ENCODE measurements around the gene ATP6V0E1. TPM values are rescaled to one million over a fixed set of nuclear protein-coding genes. Genes with fewer than 3 reads are reported as not detected.

The ATP6V0E1 gene
- total and polyA plus RNA-seq, 2 of the 4 experiments (the other 2 are of a cell fraction), result 258 to 277 TPM

DNA sequence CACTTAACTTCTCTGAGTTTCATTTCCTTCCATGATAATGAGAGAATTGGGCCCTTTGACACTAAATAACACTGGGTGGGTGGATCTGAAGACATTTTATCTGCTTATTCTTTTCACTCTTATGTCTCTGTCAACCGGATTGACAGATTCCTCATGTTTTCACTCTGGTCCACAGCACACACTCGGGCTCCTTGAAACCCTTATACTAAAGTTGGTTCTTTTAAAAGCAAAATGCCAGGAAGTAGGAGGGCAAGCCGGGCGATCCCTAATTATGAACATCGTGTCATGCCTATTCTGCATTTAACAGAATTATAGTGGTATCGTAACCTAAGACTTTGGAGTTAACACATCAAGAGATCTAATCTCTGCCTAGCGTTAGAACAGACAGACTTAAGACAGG lies 44.3 kb downstream of the ATP6V0E1 start:
- no peak for DNase-seq
- Histone ChIP-seq H3K79me1 (ENCODE audit: low read depth in 1 of 2, low read length in 2 of 2) (peaks cover 31 to 58% of the 10 kb centered on the region in 2 experiments), H2AK9ac (replicated peaks; ENCODE audit: low read depth, low read length, poor library complexity) (no peak overlapping the region), H3K23ac (ENCODE audit: low read depth, low read length) (no peak overlapping the region), H3K56ac (ENCODE audit: extremely low read depth, insufficient read depth, low read length) (no peak overlapping the region), H4K5ac (ENCODE audit: low read depth, low read length) (no peak overlapping the region), H3K14ac (replicated peaks; ENCODE audit: low read depth, low read length) (no peak overlapping the region), H2BK120ac (ENCODE audit: low read depth, low read length) (no peak overlapping the region), H3K27me3 (ENCODE audit: control insufficient read depth, insufficient read depth, low read length) (no peaks in the 10 kb centered on the region), H4K20me1 (ENCODE audit: insufficient read depth, low read length) (peaks cover 29% of the 10 kb centered on the region), H3K9me1 (ENCODE audit: insufficient read depth, low read length) (peaks cover 11% of the 10 kb centered on the region), H2BK5ac (ENCODE audit: low read depth, low read length, poor library complexity, severe bottlenecking) (no peak overlapping the region), H2BK20ac (ENCODE audit: low read depth, low read length) (no peak overlapping the region), H3K27ac (ENCODE audit: insufficient read depth, low read length) (no peak overlapping the region), H3K4me3 (ENCODE audit: insufficient read depth, low read depth, low read length) (no peak overlapping the region), H4K8ac (ENCODE audit: low read depth in 2 of 2, low read length in 2 of 2) (no peak overlapping the region), H3K4me1 (ENCODE audit: control insufficient read depth, insufficient read depth, low read length) (peaks cover 12% of the 10 kb centered on the region), H2BK15ac (ENCODE audit: low read depth, low read length) (no peak overlapping the region), H3K9ac (ENCODE audit: low read depth, low read length) (no peak overlapping the region), H2AFZ (replicated peaks; ENCODE audit: low read length, poor library complexity) (no peak overlapping the region), H3K36me3 (ENCODE audit: control insufficient read depth, insufficient read depth, low read length) (peaks cover 8% of the 10 kb centered on the region; the same call in 1 of the 2 replicates), H3K18ac (ENCODE audit: low read depth, low read length) (no peak overlapping the region), H3K9me3 (ENCODE audit: control insufficient read depth, insufficient read depth, low read length) (no peaks in the 10 kb centered on the region), H2AK5ac (ENCODE audit: low read depth, low read length) (no peak overlapping the region), H3K4me2 (ENCODE audit: low read depth, low read length) (no peak overlapping the region), H4K91ac (ENCODE audit: insufficient read depth, low read depth, low read length) (no peak overlapping the region), H3K4ac (ENCODE audit: low read depth, low read length) (no peak overlapping the region)
- POLR2A ChIA-PET (ENCODE audit: unreplicated experiment), result no interaction called here
- intact Hi-C loops (cut with micrococcal nuclease), result no loop called here
- CTCF ChIA-PET, result no interaction called here
- in situ Hi-C loops (cut with MboI; ENCODE audit: low sequenced_read_pairs), result no loop called here
- ATAC-seq (ENCODE audit: low read depth), result no peak
- BruUV-seq (replicated peaks), result no TSS peak
- no CpG with 5 or more reads among the region's 7 CpGs for WGBS, 2 experiments (ENCODE audit: extremely low coverage in 2 of 2, insufficient read length in 1 of 2)
- dilution Hi-C loops (cut with HindIII; ENCODE audit: low sequenced_read_pairs, unreplicated experiment), result no loop called here
- TF ChIP-seq, protein P1, sequence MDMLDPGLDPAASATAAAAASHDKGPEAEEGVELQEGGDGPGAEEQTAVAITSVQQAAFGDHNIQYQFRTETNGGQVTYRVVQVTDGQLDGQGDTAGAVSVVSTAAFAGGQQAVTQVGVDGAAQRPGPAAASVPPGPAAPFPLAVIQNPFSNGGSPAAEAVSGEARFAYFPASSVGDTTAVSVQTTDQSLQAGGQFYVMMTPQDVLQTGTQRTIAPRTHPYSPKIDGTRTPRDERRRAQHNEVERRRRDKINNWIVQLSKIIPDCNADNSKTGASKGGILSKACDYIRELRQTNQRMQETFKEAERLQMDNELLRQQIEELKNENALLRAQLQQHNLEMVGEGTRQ (IDR thresholded peaks at IDR 0.05; ENCODE audit: low read depth, low read length), result no peak
- TF ChIP-seq RCOR1 (IDR thresholded peaks at IDR 0.05; ENCODE audit: insufficient replicate concordance, low read length) (no peak), CHD1 (IDR thresholded peaks at IDR 0.05; ENCODE audit: low read depth, low read length) (no peak), RFX5 (IDR thresholded peaks at IDR 0.05; ENCODE audit: low read depth, low read length) (no peak), MAFK (IDR thresholded peaks at IDR 0.05; ENCODE audit: low read depth, low read length) (no peak), CEBPB (IDR thresholded peaks at IDR 0.05; ENCODE audit: low read depth, low read length) (no peak), POLR2A (IDR thresholded peaks at IDR 0.05; ENCODE audit: low read depth, low read length) (no peak), MAZ (IDR thresholded peaks at IDR 0.05; ENCODE audit: borderline replicate concordance, low read depth, low read length) (no peak), NFE2L2 (IDR thresholded peaks at IDR 0.05; ENCODE audit: low read depth, low read length) (no peak)
